Measurements from ENCODE around the gene SLC44A5. TPM values are rescaled to one million over a fixed set of nuclear protein-coding genes. Genes with fewer than 3 reads are reported as not detected.
A peak's percentile ranks its signal among the peaks of the same experiment; 100 is the strongest.

Gene SLC44A5
- total and polyA plus RNA-seq, 2 experiments from 2014 or later = 3.3 to 11.7 TPM

DNA sequence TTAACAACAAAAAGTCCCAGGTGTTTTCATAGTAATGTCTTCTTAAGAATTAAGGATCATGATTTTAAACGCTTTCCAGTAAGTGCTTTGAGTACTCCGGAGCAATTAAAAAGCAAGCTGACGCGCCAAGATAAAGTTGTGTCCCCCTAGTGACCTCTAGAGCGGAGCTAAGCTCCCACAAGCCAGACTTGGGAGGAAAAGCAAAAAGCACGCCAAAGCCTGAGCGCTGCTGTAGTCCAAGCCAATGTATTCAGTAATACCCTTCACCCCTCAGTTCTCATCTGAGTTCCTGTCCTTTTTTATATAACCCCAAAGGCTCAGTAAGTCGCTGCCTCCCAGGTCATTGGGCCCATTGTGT is 3.5 kb upstream of the SLC44A5 start:
- peaks cover 44% of the 10 kb centered on the region for H3K27me3 Mint-ChIP-seq (ENCODE audit: insufficient read depth, low read depth, poor library complexity)
- peak overlapping the region; percentile 79 for H3K4me3 Mint-ChIP-seq
- DNase-seq (ENCODE audit: low spot score) (no peak), ATAC-seq (peak; percentile 26)
- TF ChIP-seq, protein P1, sequence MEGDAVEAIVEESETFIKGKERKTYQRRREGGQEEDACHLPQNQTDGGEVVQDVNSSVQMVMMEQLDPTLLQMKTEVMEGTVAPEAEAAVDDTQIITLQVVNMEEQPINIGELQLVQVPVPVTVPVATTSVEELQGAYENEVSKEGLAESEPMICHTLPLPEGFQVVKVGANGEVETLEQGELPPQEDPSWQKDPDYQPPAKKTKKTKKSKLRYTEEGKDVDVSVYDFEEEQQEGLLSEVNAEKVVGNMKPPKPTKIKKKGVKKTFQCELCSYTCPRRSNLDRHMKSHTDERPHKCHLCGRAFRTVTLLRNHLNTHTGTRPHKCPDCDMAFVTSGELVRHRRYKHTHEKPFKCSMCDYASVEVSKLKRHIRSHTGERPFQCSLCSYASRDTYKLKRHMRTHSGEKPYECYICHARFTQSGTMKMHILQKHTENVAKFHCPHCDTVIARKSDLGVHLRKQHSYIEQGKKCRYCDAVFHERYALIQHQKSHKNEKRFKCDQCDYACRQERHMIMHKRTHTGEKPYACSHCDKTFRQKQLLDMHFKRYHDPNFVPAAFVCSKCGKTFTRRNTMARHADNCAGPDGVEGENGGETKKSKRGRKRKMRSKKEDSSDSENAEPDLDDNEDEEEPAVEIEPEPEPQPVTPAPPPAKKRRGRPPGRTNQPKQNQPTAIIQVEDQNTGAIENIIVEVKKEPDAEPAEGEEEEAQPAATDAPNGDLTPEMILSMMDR (conservative IDR thresholded peaks at IDR 0.05; ENCODE audit: low read depth in 2 of 2) = peak in 1 of 2 experiments; percentile 23; a peak in 1 of 4 replicates
- TF ChIP-seq EZH2phosphoT487 (IDR thresholded peaks at IDR 0.05; ENCODE audit: unreplicated experiment) = no peak
- no peaks in the 10 kb centered on the region for H3K9me3 Mint-ChIP-seq
- H3K9me2 ChIP-seq (ENCODE audit: insufficient read depth) = no peaks in the 10 kb centered on the region
- peaks cover 9% of the 10 kb centered on the region; the same call in 1 of the 2 replicates for H3K4me1 ChIP-seq (ENCODE audit: insufficient read depth)
- H3K27me3 ChIP-seq (ENCODE audit: insufficient read depth) = peaks cover 68% of the 10 kb centered on the region
- peak overlapping the region; percentile 99 for H2AFZ ChIP-seq
- H3K4me3 ChIP-seq = peak overlapping the region; percentile 90
- peaks cover 13% of the 10 kb centered on the region; the same call in 2 of the 3 replicates for H3K4me1 Mint-ChIP-seq
- no peaks in the 10 kb centered on the region for H3F3A ChIP-seq (replicated peaks; ENCODE audit: low read depth)
- no peak overlapping the region for H3K27ac ChIP-seq (ENCODE audit: low read depth)
- H4K20me1 ChIP-seq (replicated peaks; ENCODE audit: insufficient read depth) = 0 out of 2 replicates have a peak, but pooled peaks cover 10% of the 10 kb centered on the region
- H3K4me2 ChIP-seq = peak overlapping the region; percentile 96
- no peak overlapping the region for H3K27ac Mint-ChIP-seq
- no peaks in the 10 kb centered on the region; the same call in 2 of the 3 replicates for H3K36me3 Mint-ChIP-seq (ENCODE audit: low read depth)
- no peaks in the 10 kb centered on the region for H3K36me3 ChIP-seq (ENCODE audit: insufficient read depth)
- H3K79me2 ChIP-seq (replicated peaks; ENCODE audit: insufficient read depth) = no peaks in the 10 kb centered on the region

DNA sequence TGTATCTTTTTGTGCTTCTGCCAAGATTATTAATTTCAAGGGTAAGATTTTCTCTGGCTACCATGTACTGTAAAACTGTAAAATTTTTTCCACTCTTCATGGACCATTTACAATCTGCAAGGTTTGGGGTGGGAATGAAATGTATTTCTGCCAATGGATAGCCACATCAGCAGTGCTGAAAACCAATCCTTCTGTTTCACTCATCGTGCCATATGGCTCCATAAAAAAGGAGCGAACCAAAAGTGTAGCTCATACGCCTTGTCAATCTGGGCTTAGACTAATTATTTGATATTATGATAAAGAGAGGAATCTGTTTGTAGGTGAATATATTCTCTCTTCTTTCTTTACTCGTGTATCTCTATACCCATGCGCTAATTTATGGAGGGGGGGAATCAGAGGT is 3.0 kb upstream of the SLC44A5 start:
- H3K4me3 Mint-ChIP-seq = peak overlapping the region; percentile 79
- no peak for DNase-seq (ENCODE audit: low spot score)
- TF ChIP-seq, protein P2, sequence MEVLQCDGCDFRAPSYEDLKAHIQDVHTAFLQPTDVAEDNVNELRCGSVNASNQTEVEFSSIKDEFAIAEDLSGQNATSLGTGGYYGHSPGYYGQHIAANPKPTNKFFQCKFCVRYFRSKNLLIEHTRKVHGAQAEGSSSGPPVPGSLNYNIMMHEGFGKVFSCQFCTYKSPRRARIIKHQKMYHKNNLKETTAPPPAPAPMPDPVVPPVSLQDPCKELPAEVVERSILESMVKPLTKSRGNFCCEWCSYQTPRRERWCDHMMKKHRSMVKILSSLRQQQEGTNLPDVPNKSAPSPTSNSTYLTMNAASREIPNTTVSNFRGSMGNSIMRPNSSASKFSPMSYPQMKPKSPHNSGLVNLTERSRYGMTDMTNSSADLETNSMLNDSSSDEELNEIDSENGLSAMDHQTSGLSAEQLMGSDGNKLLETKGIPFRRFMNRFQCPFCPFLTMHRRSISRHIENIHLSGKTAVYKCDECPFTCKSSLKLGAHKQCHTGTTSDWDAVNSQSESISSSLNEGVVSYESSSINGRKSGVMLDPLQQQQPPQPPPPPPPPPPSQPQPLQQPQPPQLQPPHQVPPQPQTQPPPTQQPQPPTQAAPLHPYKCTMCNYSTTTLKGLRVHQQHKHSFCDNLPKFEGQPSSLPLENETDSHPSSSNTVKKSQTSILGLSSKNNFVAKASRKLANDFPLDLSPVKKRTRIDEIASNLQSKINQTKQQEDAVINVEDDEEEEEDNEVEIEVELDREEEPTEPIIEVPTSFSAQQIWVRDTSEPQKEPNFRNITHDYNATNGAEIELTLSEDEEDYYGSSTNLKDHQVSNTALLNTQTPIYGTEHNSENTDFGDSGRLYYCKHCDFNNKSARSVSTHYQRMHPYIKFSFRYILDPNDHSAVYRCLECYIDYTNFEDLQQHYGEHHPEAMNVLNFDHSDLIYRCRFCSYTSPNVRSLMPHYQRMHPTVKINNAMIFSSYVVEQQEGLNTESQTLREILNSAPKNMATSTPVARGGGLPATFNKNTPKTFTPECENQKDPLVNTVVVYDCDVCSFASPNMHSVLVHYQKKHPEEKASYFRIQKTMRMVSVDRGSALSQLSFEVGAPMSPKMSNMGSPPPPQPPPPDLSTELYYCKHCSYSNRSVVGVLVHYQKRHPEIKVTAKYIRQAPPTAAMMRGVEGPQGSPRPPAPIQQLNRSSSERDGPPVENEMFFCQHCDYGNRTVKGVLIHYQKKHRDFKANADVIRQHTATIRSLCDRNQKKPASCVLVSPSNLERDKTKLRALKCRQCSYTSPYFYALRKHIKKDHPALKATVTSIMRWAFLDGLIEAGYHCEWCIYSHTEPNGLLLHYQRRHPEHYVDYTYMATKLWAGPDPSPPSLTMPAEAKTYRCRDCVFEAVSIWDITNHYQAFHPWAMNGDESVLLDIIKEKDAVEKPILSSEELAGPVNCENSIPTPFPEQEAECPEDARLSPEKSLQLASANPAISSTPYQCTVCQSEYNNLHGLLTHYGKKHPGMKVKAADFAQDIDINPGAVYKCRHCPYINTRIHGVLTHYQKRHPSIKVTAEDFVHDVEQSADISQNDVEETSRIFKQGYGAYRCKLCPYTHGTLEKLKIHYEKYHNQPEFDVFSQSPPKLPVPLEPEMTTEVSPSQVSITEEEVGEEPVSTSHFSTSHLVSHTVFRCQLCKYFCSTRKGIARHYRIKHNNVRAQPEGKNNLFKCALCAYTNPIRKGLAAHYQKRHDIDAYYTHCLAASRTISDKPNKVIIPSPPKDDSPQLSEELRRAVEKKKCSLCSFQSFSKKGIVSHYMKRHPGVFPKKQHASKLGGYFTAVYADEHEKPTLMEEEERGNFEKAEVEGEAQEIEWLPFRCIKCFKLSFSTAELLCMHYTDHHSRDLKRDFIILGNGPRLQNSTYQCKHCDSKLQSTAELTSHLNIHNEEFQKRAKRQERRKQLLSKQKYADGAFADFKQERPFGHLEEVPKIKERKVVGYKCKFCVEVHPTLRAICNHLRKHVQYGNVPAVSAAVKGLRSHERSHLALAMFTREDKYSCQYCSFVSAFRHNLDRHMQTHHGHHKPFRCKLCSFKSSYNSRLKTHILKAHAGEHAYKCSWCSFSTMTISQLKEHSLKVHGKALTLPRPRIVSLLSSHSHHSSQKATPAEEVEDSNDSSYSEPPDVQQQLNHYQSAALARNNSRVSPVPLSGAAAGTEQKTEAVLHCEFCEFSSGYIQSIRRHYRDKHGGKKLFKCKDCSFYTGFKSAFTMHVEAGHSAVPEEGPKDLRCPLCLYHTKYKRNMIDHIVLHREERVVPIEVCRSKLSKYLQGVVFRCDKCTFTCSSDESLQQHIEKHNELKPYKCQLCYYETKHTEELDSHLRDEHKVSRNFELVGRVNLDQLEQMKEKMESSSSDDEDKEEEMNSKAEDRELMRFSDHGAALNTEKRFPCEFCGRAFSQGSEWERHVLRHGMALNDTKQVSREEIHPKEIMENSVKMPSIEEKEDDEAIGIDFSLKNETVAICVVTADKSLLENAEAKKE (CRISPR knock-in tag; IDR thresholded peaks at IDR 0.05) = no peak
- TF ChIP-seq NANOG (IDR thresholded peaks at IDR 0.05; ENCODE audit: borderline replicate concordance) (no peak), CREB1 (CRISPR knock-in tag; IDR thresholded peaks at IDR 0.05; ENCODE audit: low read depth) (no peak), JUNB (IDR thresholded peaks at IDR 0.05; ENCODE audit: unreplicated experiment) (no peak), ZNF114 (CRISPR knock-in tag; IDR thresholded peaks at IDR 0.05) (no peak), ZNF331 (CRISPR knock-in tag; IDR thresholded peaks at IDR 0.05; ENCODE audit: low read depth) (no peak), EZH2 (IDR thresholded peaks at IDR 0.05; ENCODE audit: low read depth, unreplicated experiment) (no peak), EZH2phosphoT487 (IDR thresholded peaks at IDR 0.05; ENCODE audit: unreplicated experiment) (no peak)
- TF ChIP-seq, protein P3, sequence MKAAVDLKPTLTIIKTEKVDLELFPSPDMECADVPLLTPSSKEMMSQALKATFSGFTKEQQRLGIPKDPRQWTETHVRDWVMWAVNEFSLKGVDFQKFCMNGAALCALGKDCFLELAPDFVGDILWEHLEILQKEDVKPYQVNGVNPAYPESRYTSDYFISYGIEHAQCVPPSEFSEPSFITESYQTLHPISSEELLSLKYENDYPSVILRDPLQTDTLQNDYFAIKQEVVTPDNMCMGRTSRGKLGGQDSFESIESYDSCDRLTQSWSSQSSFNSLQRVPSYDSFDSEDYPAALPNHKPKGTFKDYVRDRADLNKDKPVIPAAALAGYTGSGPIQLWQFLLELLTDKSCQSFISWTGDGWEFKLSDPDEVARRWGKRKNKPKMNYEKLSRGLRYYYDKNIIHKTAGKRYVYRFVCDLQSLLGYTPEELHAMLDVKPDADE (IDR thresholded peaks at IDR 0.05) = no peak
- TF ChIP-seq, protein P1 (conservative IDR thresholded peaks at IDR 0.05; ENCODE audit: low read depth in 2 of 2) = no peak

More for the DNA sequence above, 3.0 kb upstream of the SLC44A5 start:
- Histone ChIP-seq H3F3A (replicated peaks; ENCODE audit: low read depth) (no peaks in the 10 kb centered on the region), H3K9me2 (ENCODE audit: insufficient read depth) (no peaks in the 10 kb centered on the region), H3K27me3 (ENCODE audit: insufficient read depth) (peaks cover 65% of the 10 kb centered on the region), H3K4me2 (peak overlapping the region; percentile 96), H2AFZ (peak overlapping the region; percentile 99; the same call in 1 of the 2 replicates), H3K36me3 (ENCODE audit: insufficient read depth) (no peaks in the 10 kb centered on the region), H3K4me1 (ENCODE audit: insufficient read depth) (peaks cover 9% of the 10 kb centered on the region; the same call in 1 of the 2 replicates), H3K4me3 (peak overlapping the region; percentile 90), H4K20me1 (replicated peaks; ENCODE audit: insufficient read depth) (0 out of 2 replicates have a peak, but pooled peaks cover 10% of the 10 kb centered on the region), H3K27ac (ENCODE audit: low read depth) (no peak overlapping the region), H3K79me2 (replicated peaks; ENCODE audit: insufficient read depth) (no peaks in the 10 kb centered on the region)
- Mint-ChIP-seq H3K9me3 (no peaks in the 10 kb centered on the region), H3K4me1 (peaks cover 13% of the 10 kb centered on the region; the same call in 2 of the 3 replicates), H3K27me3 (ENCODE audit: insufficient read depth, low read depth, poor library complexity) (peaks cover 44% of the 10 kb centered on the region), H3K36me3 (ENCODE audit: low read depth) (no peaks in the 10 kb centered on the region; the same call in 2 of the 3 replicates), H3K27ac (no peak overlapping the region)
- ATAC-seq = no peak
